ENCODE results near the gene B9D2. TPM values are rescaled to one million over a fixed set of nuclear protein-coding genes. Genes with fewer than 3 reads are reported as not detected.
A peak's percentile ranks its signal among the peaks of the same experiment; 100 is the strongest.
"Not testable (repeated sequence)": the region's sequence is repeated elsewhere in the genome, so short reads cannot be mapped to it uniquely, and the experiment has no call there.

B9D2 gene
- total RNA-seq, 6 experiments from 2014 or later: 1.7 to 4.4 (median 2.6) TPM

GRCh38 chr19:41371541-41371940 lies 7.6 kb upstream of the B9D2 start:
- Histone ChIP-seq H3K4me3 (no peak overlapping the region), H3K4me1 (peaks cover 0 to 16% (median 3%) of the 10 kb centered on the region in 4 donors), H3K27me3 (no peaks in the 10 kb centered on the region), H3K36me3 (no peaks in the 10 kb centered on the region), H3K9me3 (no peaks in the 10 kb centered on the region), H3K27ac (no peak overlapping the region)
- no peak for DNase-seq
- TF ChIP-seq POLR2A (IDR thresholded peaks at IDR 0.05) (no peak), CTCF (IDR thresholded peaks at IDR 0.05) (no peak)
- WGBS (ENCODE audit: insufficient coverage, low coverage, low lambda C conversion rate, missing lambda C conversion rate): 92% methylated on average over 8 of the region's 8 CpGs
- ATAC-seq: no peak
- intact Hi-C loops (cut with DNase I): no loop called here

GRCh38 chr19:41371119-41371518 lies 7.2 kb upstream of the B9D2 start:
- peaks cover 0 to 12% (median 2%) of the 10 kb centered on the region in 4 donors for H3K4me1 ChIP-seq
- H3K27me3 ChIP-seq; ATAC-seq; H3K27ac ChIP-seq; H3K36me3 ChIP-seq; H3K9me3 ChIP-seq; H3K4me3 ChIP-seq; DNase-seq; intact Hi-C loops (cut with DNase I): not testable (repeated sequence)
- 75% methylated on average over 1 of the region's 5 CpGs for WGBS (ENCODE audit: insufficient coverage, low coverage, low lambda C conversion rate, missing lambda C conversion rate)

GRCh38 chr19:41369769-41370168 lies 5.8 kb upstream of the B9D2 start:
- intact Hi-C loops (cut with DNase I): no loop called here
- no peak overlapping the region for H3K27ac ChIP-seq
- H3K9me3 ChIP-seq: no peaks in the 10 kb centered on the region
- H3K36me3 ChIP-seq: no peaks in the 10 kb centered on the region
- H3K27me3 ChIP-seq: no peaks in the 10 kb centered on the region
- peaks cover 0 to 5% (median 0%) of the 10 kb centered on the region in 4 donors for H3K4me1 ChIP-seq
- H3K4me3 ChIP-seq: no peak overlapping the region
- 90% methylated on average over 2 of the region's 2 CpGs for WGBS (ENCODE audit: insufficient coverage, low coverage, low lambda C conversion rate, missing lambda C conversion rate)
- ATAC-seq (no peak), DNase-seq (no peak)
- TF ChIP-seq POLR2A (IDR thresholded peaks at IDR 0.05) (no peak), CTCF (IDR thresholded peaks at IDR 0.05) (no peak)

GRCh38 chr19:41367848-41368301 lies 3.9 kb upstream of the B9D2 start:
- Histone ChIP-seq H3K36me3 (no peaks in the 10 kb centered on the region), H3K27ac (peak overlapping the region; percentile 10 to 40 (median 27)), H3K4me1 (peaks cover 0 to 9% (median 0%) of the 10 kb centered on the region in 4 donors), H3K27me3 (no peaks in the 10 kb centered on the region), H3K9me3 (no peaks in the 10 kb centered on the region), H3K4me3 (no peak overlapping the region)
- TF ChIP-seq POLR2A (IDR thresholded peaks at IDR 0.05) (no peak), CTCF (IDR thresholded peaks at IDR 0.05) (no peak)
- 51% methylated on average over 6 of the region's 6 CpGs for WGBS (ENCODE audit: insufficient coverage, low coverage, low lambda C conversion rate, missing lambda C conversion rate)
- intact Hi-C loops (cut with DNase I): no loop called here
- ATAC-seq (peak in 1 of 4 donors; percentile 11), DNase-seq (no peak)

GRCh38 chr19:41366089-41366488 lies 2.1 kb upstream of the B9D2 start:
- no peak for DNase-seq
- H3K9me3 ChIP-seq: no peaks in the 10 kb centered on the region
- H3K27me3 ChIP-seq: no peaks in the 10 kb centered on the region
- no peaks in the 10 kb centered on the region for H3K36me3 ChIP-seq
- 100% methylated on average over 1 of the region's 1 CpG for WGBS (ENCODE audit: insufficient coverage, low coverage, low lambda C conversion rate, missing lambda C conversion rate)
- H3K27ac ChIP-seq: no peak overlapping the region
- H3K4me3 ChIP-seq: no peak overlapping the region
- TF ChIP-seq CTCF (IDR thresholded peaks at IDR 0.05) (no peak), POLR2A (IDR thresholded peaks at IDR 0.05) (no peak)
- ATAC-seq: no peak
- peaks cover 0 to 9% (median 0%) of the 10 kb centered on the region in 4 donors for H3K4me1 ChIP-seq
- intact Hi-C loops (cut with DNase I): no loop called here
